ENCODE results near the gene ZMAT5. TPM values are rescaled to one million over a fixed set of nuclear protein-coding genes. Genes with fewer than 3 reads are reported as not detected.
A peak's percentile ranks its signal among the peaks of the same experiment; 100 is the strongest.

ZMAT5 gene
- total RNA-seq, 1 donor from 2014 or later = 18.8 TPM

DNA sequence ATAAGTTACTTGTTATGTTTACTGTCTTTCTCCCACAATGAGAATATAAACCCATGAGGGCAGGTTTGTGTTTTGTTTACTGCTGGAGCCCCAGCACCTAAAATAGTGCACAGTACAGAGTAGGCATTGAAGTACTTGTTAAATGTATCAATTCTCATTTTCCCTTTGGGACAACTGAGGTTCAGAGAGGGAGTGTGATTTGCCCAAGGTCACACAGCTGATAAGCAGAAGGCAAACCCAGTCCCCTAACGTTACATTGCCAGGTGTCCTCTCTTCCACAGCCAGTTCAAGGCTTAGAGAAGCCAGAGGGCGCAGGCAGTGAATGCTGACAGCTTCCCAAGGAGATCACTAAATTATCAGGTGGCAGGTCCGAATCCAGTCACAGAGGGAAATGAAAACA, 16.8 kb downstream of the ZMAT5 start:
- Mint-ChIP-seq H3K27me3 (ENCODE audit: low read depth) (no peaks in the 10 kb centered on the region), H3K27ac (ENCODE audit: unreplicated experiment) (no peak overlapping the region), H3K4me3 (ENCODE audit: unreplicated experiment) (no peak overlapping the region), H3K9me3 (ENCODE audit: low read depth) (no peaks in the 10 kb centered on the region), H3K4me1 (ENCODE audit: low read depth) (no peaks in the 10 kb centered on the region), H3K36me3 (ENCODE audit: low read depth) (peaks cover 13% of the 10 kb centered on the region)
- DNase-seq (ENCODE audit: low spot score) = no peak
- TF ChIP-seq, protein P1, sequence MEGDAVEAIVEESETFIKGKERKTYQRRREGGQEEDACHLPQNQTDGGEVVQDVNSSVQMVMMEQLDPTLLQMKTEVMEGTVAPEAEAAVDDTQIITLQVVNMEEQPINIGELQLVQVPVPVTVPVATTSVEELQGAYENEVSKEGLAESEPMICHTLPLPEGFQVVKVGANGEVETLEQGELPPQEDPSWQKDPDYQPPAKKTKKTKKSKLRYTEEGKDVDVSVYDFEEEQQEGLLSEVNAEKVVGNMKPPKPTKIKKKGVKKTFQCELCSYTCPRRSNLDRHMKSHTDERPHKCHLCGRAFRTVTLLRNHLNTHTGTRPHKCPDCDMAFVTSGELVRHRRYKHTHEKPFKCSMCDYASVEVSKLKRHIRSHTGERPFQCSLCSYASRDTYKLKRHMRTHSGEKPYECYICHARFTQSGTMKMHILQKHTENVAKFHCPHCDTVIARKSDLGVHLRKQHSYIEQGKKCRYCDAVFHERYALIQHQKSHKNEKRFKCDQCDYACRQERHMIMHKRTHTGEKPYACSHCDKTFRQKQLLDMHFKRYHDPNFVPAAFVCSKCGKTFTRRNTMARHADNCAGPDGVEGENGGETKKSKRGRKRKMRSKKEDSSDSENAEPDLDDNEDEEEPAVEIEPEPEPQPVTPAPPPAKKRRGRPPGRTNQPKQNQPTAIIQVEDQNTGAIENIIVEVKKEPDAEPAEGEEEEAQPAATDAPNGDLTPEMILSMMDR (IDR thresholded peaks at IDR 0.05) = no peak

DNA sequence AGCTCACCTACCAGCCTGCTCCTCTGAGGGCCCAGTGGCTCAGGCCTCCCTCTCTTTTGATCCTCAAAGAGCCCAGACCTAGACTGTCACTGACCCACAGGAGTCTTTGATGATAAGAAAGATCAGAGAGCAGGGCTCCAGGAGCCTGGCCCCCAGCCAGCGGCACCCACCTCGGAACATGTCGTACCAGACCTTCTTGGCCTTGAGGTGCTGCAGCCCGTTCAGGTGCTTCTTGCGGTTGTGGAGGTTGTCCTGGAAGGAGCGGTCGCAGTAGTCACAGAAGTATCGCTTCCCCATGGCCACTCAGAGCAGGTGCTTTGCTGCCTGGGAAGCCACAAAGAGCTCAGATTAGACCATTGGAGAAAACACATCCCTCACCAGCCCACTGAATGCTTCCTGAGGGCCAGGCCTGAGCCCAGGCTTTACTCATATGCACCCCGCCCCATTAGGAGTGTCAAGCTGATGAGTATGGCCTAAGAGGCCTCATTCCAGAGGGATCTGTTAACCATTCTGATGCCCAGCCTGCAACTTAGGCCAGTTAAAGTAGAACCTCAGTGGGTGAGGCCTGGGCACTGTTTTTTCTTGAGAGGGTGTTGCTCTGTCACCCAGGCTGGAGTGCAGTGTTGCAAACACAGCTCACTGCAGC, 18.4 kb downstream of the ZMAT5 start:
- Mint-ChIP-seq H3K27me3 (ENCODE audit: low read depth) (no peaks in the 10 kb centered on the region), H3K4me3 (ENCODE audit: unreplicated experiment) (no peak overlapping the region), H3K27ac (ENCODE audit: unreplicated experiment) (no peak overlapping the region), H3K9me3 (ENCODE audit: low read depth) (no peaks in the 10 kb centered on the region), H3K36me3 (ENCODE audit: low read depth) (peaks cover 13% of the 10 kb centered on the region), H3K4me1 (ENCODE audit: low read depth) (no peaks in the 10 kb centered on the region)
- no peak for DNase-seq (ENCODE audit: low spot score)
- TF ChIP-seq, protein P1 (IDR thresholded peaks at IDR 0.05) = no peak

DNA sequence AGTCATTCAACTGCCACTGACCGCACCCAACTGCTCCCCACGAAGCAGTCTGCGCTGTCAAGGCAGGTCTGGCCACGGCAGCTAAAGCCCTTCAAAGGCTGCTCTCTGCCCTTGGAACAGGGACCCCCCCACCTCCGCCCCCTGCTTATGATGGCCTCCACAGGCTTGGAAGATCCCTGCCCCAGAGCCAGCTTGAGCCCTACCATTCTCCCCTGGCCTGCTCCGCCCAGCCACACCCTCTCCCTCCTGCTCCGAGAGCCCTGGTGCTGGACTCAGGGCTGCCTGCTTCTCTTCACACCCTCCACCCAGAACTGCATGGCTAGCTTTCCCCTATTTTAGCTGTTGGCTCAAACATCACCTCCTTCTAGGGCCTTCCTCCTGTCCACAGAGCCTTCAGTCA, 19.0 kb downstream of the ZMAT5 start:
- Mint-ChIP-seq H3K4me3 (ENCODE audit: unreplicated experiment) (no peak overlapping the region), H3K27me3 (ENCODE audit: low read depth) (no peaks in the 10 kb centered on the region), H3K4me1 (ENCODE audit: low read depth) (no peaks in the 10 kb centered on the region), H3K9me3 (ENCODE audit: low read depth) (no peaks in the 10 kb centered on the region), H3K36me3 (ENCODE audit: low read depth) (peaks cover 13% of the 10 kb centered on the region), H3K27ac (ENCODE audit: unreplicated experiment) (peak overlapping the region; percentile 65)
- no peak for DNase-seq (ENCODE audit: low spot score)
- TF ChIP-seq, protein P1 (IDR thresholded peaks at IDR 0.05) = no peak

DNA sequence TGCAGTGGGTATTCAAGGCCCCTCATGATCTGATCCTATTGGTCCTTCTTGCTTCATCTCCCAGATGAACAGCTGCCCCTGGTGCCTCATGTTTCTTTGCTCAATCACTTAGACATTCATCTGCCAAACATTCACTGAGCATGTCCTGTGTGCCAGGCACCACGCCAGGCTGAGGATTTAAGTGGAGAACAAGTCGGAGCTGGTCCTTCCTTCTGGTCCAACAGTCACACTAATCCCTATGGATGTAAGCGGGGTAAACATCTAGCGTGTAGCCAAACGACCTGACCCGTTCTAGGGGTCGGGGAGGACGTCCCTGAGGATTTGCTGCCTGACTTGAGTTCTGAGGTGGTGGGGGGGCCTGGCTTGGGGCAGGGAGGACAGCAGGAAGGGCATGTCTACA, 21.9 kb downstream of the ZMAT5 start:
- no peak overlapping the region for H3K4me3 Mint-ChIP-seq (ENCODE audit: unreplicated experiment)
- H3K4me1 Mint-ChIP-seq (ENCODE audit: low read depth) = no peaks in the 10 kb centered on the region
- no peaks in the 10 kb centered on the region for H3K9me3 Mint-ChIP-seq (ENCODE audit: low read depth)
- TF ChIP-seq, protein P1 (IDR thresholded peaks at IDR 0.05) = no peak
- no peak for DNase-seq (ENCODE audit: low spot score)
- H3K36me3 Mint-ChIP-seq (ENCODE audit: low read depth) = peaks cover 16% of the 10 kb centered on the region
- no peaks in the 10 kb centered on the region for H3K27me3 Mint-ChIP-seq (ENCODE audit: low read depth)
- no peak overlapping the region for H3K27ac Mint-ChIP-seq (ENCODE audit: unreplicated experiment)

DNA sequence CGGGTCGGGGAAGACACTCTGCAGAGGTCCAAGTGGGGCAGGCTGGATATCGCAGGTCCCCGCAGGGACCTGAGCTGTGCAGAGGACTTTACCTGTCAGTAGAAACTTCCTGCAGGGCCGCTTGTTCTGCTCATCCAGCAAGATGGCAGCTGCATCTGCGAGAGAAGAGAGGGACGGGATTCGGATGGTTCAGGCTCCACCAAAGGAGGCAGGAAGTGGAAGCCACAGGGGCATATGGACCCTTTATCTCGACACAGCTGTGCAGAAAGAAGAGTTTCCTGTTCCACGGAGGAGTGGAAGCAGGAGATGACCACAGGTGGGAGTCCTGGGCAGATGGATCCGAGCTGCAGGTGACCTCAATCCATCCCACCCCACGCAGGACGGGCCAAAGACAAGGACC, 24.5 kb downstream of the ZMAT5 start:
- DNase-seq (ENCODE audit: low spot score) = no peak
- Mint-ChIP-seq H3K36me3 (ENCODE audit: low read depth) (peaks cover 8% of the 10 kb centered on the region), H3K4me1 (ENCODE audit: low read depth) (no peaks in the 10 kb centered on the region), H3K27ac (ENCODE audit: unreplicated experiment) (no peak overlapping the region), H3K27me3 (ENCODE audit: low read depth) (no peaks in the 10 kb centered on the region), H3K4me3 (ENCODE audit: unreplicated experiment) (no peak overlapping the region), H3K9me3 (ENCODE audit: low read depth) (no peaks in the 10 kb centered on the region)
- TF ChIP-seq, protein P1 (IDR thresholded peaks at IDR 0.05) = no peak
